ENCODE measurements around the gene EFNA5. TPM values are rescaled to one million over a fixed set of nuclear protein-coding genes. Genes with fewer than 3 reads are reported as not detected.

The EFNA5 gene
- total and polyA plus RNA-seq, 4 donors, result 0.14 to 0.93 (median 0.54) TPM

- Histone ChIP-seq H3K9ac (ENCODE audit: low read depth in 1 of 2, low read length in 2 of 2) (no peak overlapping the region), H3K27ac (ENCODE audit: low read depth in 1 of 2, low read length in 2 of 2) (no peak overlapping the region), H3K4me1 (ENCODE audit: control insufficient read depth in 4 of 4, insufficient read depth in 4 of 4, low read length in 3 of 4) (no peaks in the 10 kb centered on the region), H3K27me3 (ENCODE audit: control insufficient read depth in 4 of 4, insufficient read depth in 4 of 4, low read length in 3 of 4) (no peaks in the 10 kb centered on the region), H3K4me3 (ENCODE audit: low read depth in 1 of 3, low read length in 3 of 3) (no peak overlapping the region), H3K9me3 (ENCODE audit: control insufficient read depth in 4 of 4, low read length in 3 of 4) (no peaks in the 10 kb centered on the region), H3K36me3 (ENCODE audit: control insufficient read depth in 4 of 4, insufficient read depth in 3 of 4, low read depth in 1 of 4, low read length in 3 of 4) (no peaks in the 10 kb centered on the region)
- DNase-seq (ENCODE audit: low spot score), result no peak
- 88% methylated on average over 5 of the region's 5 CpGs for WGBS
- no peak for TF ChIP-seq ZBTB33 (IDR thresholded peaks at IDR 0.05)
- TF ChIP-seq RAD21 (IDR thresholded peaks at IDR 0.05), result no peak
- no peak for TF ChIP-seq EGR1 (IDR thresholded peaks at IDR 0.05; ENCODE audit: low read depth in 2 of 2)
- no peak for TF ChIP-seq TAF1 (conservative IDR thresholded peaks at IDR 0.05)
- TF ChIP-seq REST (IDR thresholded peaks at IDR 0.05), result no peak
- no peak for TF ChIP-seq HNF4G (IDR thresholded peaks at IDR 0.05)
- TF ChIP-seq HNF4A (conservative IDR thresholded peaks at IDR 0.05), result no peak
These were observed 274.9 kb downstream of the EFNA5 start for GRCh38 chr5:107395632-107396350.

GRCh38 chr5:107393851-107394250 lies 276.9 kb downstream of the EFNA5 start:
- DNase-seq (ENCODE audit: low spot score), result no peak
- no peak overlapping the region for H3K4me3 ChIP-seq (ENCODE audit: low read depth in 1 of 3, low read length in 3 of 3)
- no peaks in the 10 kb centered on the region for H3K9me3 ChIP-seq (ENCODE audit: control insufficient read depth in 4 of 4, low read length in 3 of 4)
- H3K4me1 ChIP-seq (ENCODE audit: control insufficient read depth in 4 of 4, insufficient read depth in 4 of 4, low read length in 3 of 4), result no peaks in the 10 kb centered on the region
- H3K27ac ChIP-seq (ENCODE audit: low read depth in 1 of 2, low read length in 2 of 2), result no peak overlapping the region
- WGBS, result 93% methylated on average over 2 of the region's 2 CpGs
- no peaks in the 10 kb centered on the region for H3K27me3 ChIP-seq (ENCODE audit: control insufficient read depth in 4 of 4, insufficient read depth in 4 of 4, low read length in 3 of 4)
- no peak for TF ChIP-seq EGR1 (IDR thresholded peaks at IDR 0.05; ENCODE audit: low read depth in 2 of 2)
- TF ChIP-seq ATF3 (IDR thresholded peaks at IDR 0.05), result no peak
- TF ChIP-seq FOXA2 (IDR thresholded peaks at IDR 0.05), result no peak
- no peak for TF ChIP-seq RAD21 (IDR thresholded peaks at IDR 0.05)
- no peak for TF ChIP-seq SP1 (IDR thresholded peaks at IDR 0.05)
- no peak for TF ChIP-seq ZBTB33 (IDR thresholded peaks at IDR 0.05)
- no peak for TF ChIP-seq HNF4G (IDR thresholded peaks at IDR 0.05)
- no peak for TF ChIP-seq FOXA1 (IDR thresholded peaks at IDR 0.05)
- no peak for TF ChIP-seq TAF1 (conservative IDR thresholded peaks at IDR 0.05)
- TF ChIP-seq GABPA (IDR thresholded peaks at IDR 0.05 in 1 of 2, conservative IDR thresholded peaks at IDR 0.05 in 1 of 2), result no peak
- TF ChIP-seq RXRA (IDR thresholded peaks at IDR 0.05), result no peak
- no peak for TF ChIP-seq YY1 (IDR thresholded peaks at IDR 0.05)
- TF ChIP-seq REST (IDR thresholded peaks at IDR 0.05), result no peak
- no peak for TF ChIP-seq NR2F2 (IDR thresholded peaks at IDR 0.05)
- TF ChIP-seq CTCF (IDR thresholded peaks at IDR 0.05; ENCODE audit: low read depth, low read length, missing input control), result no peak
- H3K36me3 ChIP-seq (ENCODE audit: control insufficient read depth in 4 of 4, insufficient read depth in 3 of 4, low read depth in 1 of 4, low read length in 3 of 4), result no peaks in the 10 kb centered on the region
- no peak overlapping the region for H3K9ac ChIP-seq (ENCODE audit: low read depth in 1 of 2, low read length in 2 of 2)

All from liver (tissue), 9 donors.